Hepatocyte (in vitro differentiated cells): ENCODE measurements around the gene SCNN1G. TPM values are rescaled to one million over a fixed set of nuclear protein-coding genes. Genes with fewer than 3 reads are reported as not detected.

Source experiments
- DNase-seq: peaks from one replicate; pipeline ENCODE4 v3.0.0-alpha.2; 2016; ENCODE audit warnings: low spot score
- H2AFZ ChIP-seq: fragments of 200-600 bp; sonication (generic); 2 replicates; pipeline ENCODE4 v1.6.0; 2016; ENCODE audit warnings: antibody characterized with exemption, mild to moderate bottlenecking
- H3K27ac ChIP-seq: fragments of 200-600 bp; sonication (generic); 2 replicates; pipeline ENCODE4 v1.5.1; 2016; ENCODE audit warnings: mild to moderate bottlenecking
- H3K27me3 ChIP-seq: fragments of 200-600 bp; sonication (generic); 2 replicates; pipeline ENCODE4 v1.6.1; 2016
- H3K36me3 ChIP-seq: fragments of 200-600 bp; sonication (generic); replicated peaks from 2 replicates; pipeline ENCODE4 v1.5.1; 2016; ENCODE audit warnings: low read depth; ENCODE audit not compliant: insufficient read depth
- H3K4me1 ChIP-seq: fragments of 200-600 bp; sonication (generic); 2 replicates; pipeline ENCODE4 v1.5.1; 2016; ENCODE audit warnings: mild to moderate bottlenecking, moderate library complexity; ENCODE audit not compliant: insufficient read depth
- H3K4me2 ChIP-seq: fragments of 200-600 bp; sonication (generic); 2 replicates; pipeline ENCODE4 v1.6.0; 2016
- H3K4me3 ChIP-seq: fragments of 200-600 bp; sonication (generic); 2 replicates; pipeline ENCODE4 v1.5.1; 2016; ENCODE audit warnings: mild to moderate bottlenecking
- H3K79me2 ChIP-seq: fragments of 200-600 bp; sonication (generic); 2 replicates; pipeline ENCODE4 v1.6.0; 2017; ENCODE audit warnings: mild to moderate bottlenecking
- H3K9me2 ChIP-seq: fragments of 200-600 bp; sonication (generic); replicated peaks from 2 replicates; pipeline ENCODE4 v1.6.0; 2017; ENCODE audit warnings: mild to moderate bottlenecking; ENCODE audit not compliant: insufficient read depth
- H3K9me3 ChIP-seq: fragments of 200-600 bp; sonication (generic); 2 replicates; pipeline ENCODE4 v1.5.1; 2016; ENCODE audit warnings: low read depth, mild to moderate bottlenecking
- H4K20me1 ChIP-seq: fragments of 200-600 bp; sonication (generic); 2 replicates; pipeline ENCODE4 v1.6.0; 2016; ENCODE audit warnings: mild to moderate bottlenecking; ENCODE audit not compliant: insufficient read depth, poor library complexity, severe bottlenecking
- CTCF ChIP-seq: fragments of 200-600 bp; sonication (generic); IDR thresholded peaks from 2 replicates; pipeline ENCODE4 v1.5.1; 2016; ENCODE audit warnings: antibody characterized with exemption, mild to moderate bottlenecking; ENCODE audit not compliant: poor library complexity
- EZH2 ChIP-seq: fragments of 200-600 bp; sonication (generic); IDR thresholded peaks from 2 replicates; pipeline ENCODE4 v1.6.1; 2016; ENCODE audit warnings: antibody characterized with exemption, mild to moderate bottlenecking, borderline replicate concordance
- EZH2phosphoT487 ChIP-seq: fragments of 200-600 bp; sonication (generic); IDR thresholded peaks from one replicate; pipeline ENCODE4 v1.6.1; 2018; ENCODE audit warnings: antibody characterized with exemption, mild to moderate bottlenecking, low read depth, moderate library complexity; ENCODE audit not compliant: unreplicated experiment, severe bottlenecking
- WGBS: methylation state at CpG from one replicate; pipeline ENCODE4 v1.1.6; 2016; ENCODE audit warnings: low lambda C conversion rate; ENCODE audit errors: missing lambda C conversion rate; 5-methylcytosine and 5-hydroxymethylcytosine counted together
- polyA plus RNA-seq: library from polyadenylated mRNA; unstranded; fragments of >200 nt; fragmentation: Nextera tagmentation; extraction: Ambion mirVana; gene quantifications from 2 replicates; pipeline ENCODE4 v1.2.1, GENCODE V29; 2016
- total RNA-seq: library from RNA; depleted of rRNA; stranded (reverse); fragments of >200 nt; gene quantifications from 2 replicates; pipeline ENCODE4 v1.2.3, GENCODE V29; 2014

The SCNN1G gene
- total and polyA plus RNA-seq, 2 experiments from 2014 or later, result 0.23 to 0.69 TPM

DNA sequence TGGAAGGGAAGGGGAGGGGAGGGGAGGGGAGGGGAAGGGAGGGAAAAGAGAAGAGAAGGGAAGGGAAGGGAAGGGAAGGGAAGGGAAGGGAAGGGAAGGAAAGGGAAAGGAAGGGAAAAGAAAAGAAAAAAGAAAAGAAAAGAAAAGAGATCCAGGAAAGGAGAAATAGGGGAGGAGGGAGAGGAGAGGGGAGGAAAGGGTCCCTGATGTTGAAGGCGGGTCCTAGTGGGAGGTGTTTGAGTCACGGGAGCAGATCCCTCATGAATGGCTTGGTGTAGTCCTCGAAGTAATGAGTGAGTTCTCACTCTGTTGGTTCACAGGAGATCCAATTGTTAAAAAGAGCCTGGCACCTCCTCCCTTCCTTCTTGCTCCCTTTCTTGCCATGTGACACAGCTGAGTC, 26.4 kb upstream of the SCNN1G start:
- H3K9me2 ChIP-seq, result no peaks in the 10 kb centered on the region
- H3K4me3 ChIP-seq, result no peak overlapping the region
- H2AFZ ChIP-seq, result no peak overlapping the region
- no peak for DNase-seq
- H3K36me3 ChIP-seq, result no peaks in the 10 kb centered on the region
- no peak for TF ChIP-seq EZH2
- no peak for TF ChIP-seq EZH2phosphoT487
- no peak for TF ChIP-seq CTCF
- no peaks in the 10 kb centered on the region for H4K20me1 ChIP-seq
- no peaks in the 10 kb centered on the region for H3K9me3 ChIP-seq
- H3K79me2 ChIP-seq, result no peaks in the 10 kb centered on the region
- H3K27me3 ChIP-seq, result no peaks in the 10 kb centered on the region
- H3K4me1 ChIP-seq, result no peaks in the 10 kb centered on the region
- H3K27ac ChIP-seq, result no peak overlapping the region
- 50% methylated on average over 3 of the region's 3 CpGs for WGBS
- H3K4me2 ChIP-seq, result no peak overlapping the region

DNA sequence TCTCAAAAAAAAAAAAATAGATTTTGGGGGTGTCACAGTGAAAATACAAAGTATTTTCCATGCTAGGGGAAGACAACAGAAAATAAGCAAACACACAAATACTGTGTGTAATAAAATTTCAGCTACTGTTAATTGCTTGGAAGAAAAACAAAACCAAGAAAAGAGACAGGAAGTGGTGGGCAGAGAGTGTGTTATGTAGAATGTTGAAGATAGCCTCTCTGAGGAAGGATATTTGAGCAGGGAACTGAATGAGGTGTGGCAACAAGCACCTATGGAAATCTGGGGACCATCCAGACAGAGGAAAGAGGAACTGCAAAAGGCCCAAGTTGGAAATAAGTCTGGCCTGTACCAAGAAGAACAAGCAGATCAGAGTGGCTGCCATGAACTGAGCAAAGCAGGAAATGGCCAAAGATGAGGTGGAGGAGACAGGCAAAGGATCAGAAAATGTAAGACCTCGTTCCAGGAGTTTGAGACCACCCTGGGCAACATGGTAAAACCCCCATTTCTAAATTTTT, 25.5 kb upstream of the SCNN1G start:
- Histone ChIP-seq H3K27me3 (no peaks in the 10 kb centered on the region), H3K4me2 (no peak overlapping the region), H3K9me3 (no peaks in the 10 kb centered on the region), H3K4me3 (no peak overlapping the region), H3K4me1 (no peaks in the 10 kb centered on the region), H3K27ac (no peak overlapping the region), H4K20me1 (no peaks in the 10 kb centered on the region), H3K79me2 (no peaks in the 10 kb centered on the region), H2AFZ (no peak overlapping the region), H3K9me2 (no peaks in the 10 kb centered on the region), H3K36me3 (no peaks in the 10 kb centered on the region)
- DNase-seq, result no peak
- TF ChIP-seq EZH2phosphoT487 (no peak), EZH2 (no peak), CTCF (no peak)
- 95% methylated on average over 1 of the region's 1 CpG for WGBS

GRCh38 chr16:23158114-23158513, 24.4 kb upstream of the SCNN1G start:
- no peaks in the 10 kb centered on the region for H3K27me3 ChIP-seq
- no peaks in the 10 kb centered on the region for H3K9me2 ChIP-seq
- no peaks in the 10 kb centered on the region for H3K36me3 ChIP-seq
- H3K4me3 ChIP-seq, result no peak overlapping the region
- DNase-seq, result no peak
- H3K4me1 ChIP-seq, result no peaks in the 10 kb centered on the region
- no peaks in the 10 kb centered on the region for H3K79me2 ChIP-seq
- H3K27ac ChIP-seq, result no peak overlapping the region
- no peaks in the 10 kb centered on the region for H4K20me1 ChIP-seq
- H2AFZ ChIP-seq, result no peak overlapping the region
- WGBS, result 88% methylated on average over 6 of the region's 6 CpGs
- no peak for TF ChIP-seq EZH2
- no peak for TF ChIP-seq EZH2phosphoT487
- TF ChIP-seq CTCF, result no peak
- H3K9me3 ChIP-seq, result no peaks in the 10 kb centered on the region
- H3K4me2 ChIP-seq, result no peak overlapping the region

DNA sequence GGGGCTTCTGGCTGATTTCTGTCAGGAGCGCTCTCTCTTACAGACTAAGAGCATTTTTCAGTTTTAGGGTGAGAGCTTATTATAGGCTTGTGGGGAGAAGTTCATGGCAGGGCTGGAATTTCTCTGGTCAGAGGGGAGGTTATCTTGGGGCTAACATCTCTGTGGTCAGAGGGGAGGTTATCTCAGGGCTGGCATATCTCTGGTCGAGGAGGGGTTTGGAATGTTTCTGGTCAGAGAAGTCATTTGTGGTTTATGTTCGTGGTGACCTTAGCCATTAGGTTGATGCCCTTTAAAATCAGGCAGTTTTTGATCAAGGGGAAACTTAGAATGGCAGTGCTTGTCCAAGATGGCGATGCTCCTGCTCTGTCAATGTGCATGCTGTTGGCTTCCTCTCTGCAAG, 22.5 kb upstream of the SCNN1G start:
- 67% methylated on average over 4 of the region's 4 CpGs for WGBS
- no peak for TF ChIP-seq CTCF
- no peak for TF ChIP-seq EZH2
- TF ChIP-seq EZH2phosphoT487, result no peak
- no peak for DNase-seq

More for the DNA sequence above, 22.5 kb upstream of the SCNN1G start:
- Histone ChIP-seq H3K27ac (no peak overlapping the region), H3K4me3 (no peak overlapping the region), H2AFZ (no peak overlapping the region), H3K4me2 (no peak overlapping the region), H4K20me1 (no peaks in the 10 kb centered on the region), H3K27me3 (no peaks in the 10 kb centered on the region), H3K9me3 (no peaks in the 10 kb centered on the region), H3K36me3 (no peaks in the 10 kb centered on the region), H3K79me2 (no peaks in the 10 kb centered on the region), H3K9me2 (no peaks in the 10 kb centered on the region), H3K4me1 (no peaks in the 10 kb centered on the region)
